HK-2 (cell line): ENCODE measurements around the gene PNLIPRP1.

Experiments used
- DNase-seq: peaks from one replicate; pipeline ENCODE4 v3.0.0-alpha.2; 2018; ENCODE audit not compliant: unreplicated experiment

Gene PNLIPRP1

DNA sequence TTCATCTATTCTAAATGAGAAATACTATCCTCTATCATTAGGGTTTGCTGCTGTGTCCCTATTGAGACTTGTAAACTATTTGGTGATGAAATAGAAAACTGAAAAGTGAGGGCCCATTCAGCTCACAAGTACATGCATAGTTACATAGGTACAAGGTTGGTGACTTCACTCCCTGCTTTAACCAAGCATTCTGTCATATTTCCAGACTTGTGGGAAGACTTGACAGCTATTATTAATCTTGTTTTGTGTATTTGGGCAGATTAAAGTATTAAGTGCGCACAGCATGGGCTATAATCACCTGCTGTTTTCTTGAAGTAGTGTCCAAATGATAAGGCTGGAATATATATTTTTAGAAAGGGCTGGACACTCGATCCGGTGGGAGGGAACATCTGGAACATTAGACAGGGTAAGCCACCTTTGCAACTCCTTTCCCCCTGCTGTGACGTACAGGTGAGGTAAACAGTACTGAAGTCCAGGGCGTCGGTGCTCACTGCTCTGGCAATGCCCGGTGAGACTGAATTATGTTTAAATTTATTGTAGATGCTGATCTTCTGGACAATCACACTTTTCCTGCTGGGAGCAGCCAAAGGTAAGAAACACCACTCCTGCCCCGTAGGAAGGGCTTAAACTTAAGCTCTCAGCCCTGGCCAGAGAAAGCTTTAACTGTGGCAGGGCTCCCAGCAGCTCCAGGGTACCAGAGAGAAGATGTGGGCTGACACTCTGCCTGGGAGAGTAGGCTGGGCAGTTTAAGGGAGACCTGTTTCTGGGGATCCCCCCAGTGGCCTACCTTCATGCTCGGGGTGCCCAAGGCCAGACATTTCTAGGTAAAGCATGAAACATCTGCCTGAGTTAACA lies at the start of gene PNLIPRP1:
PNLIPRP1 (plus strand) TSS at position 370 of the 855 bp plus-strand sequence; CDS start at position 541, 171 bp downstream.
- DNase-seq = no peak

GRCh38 chr10:116542007-116542677 lies 48.6 kb upstream of the PNLIPRP1 start:
- DNase-seq = no peak

- no peak for DNase-seq
Measured at GRCh38 chr10:116545122-116545521, 45.6 kb upstream of the PNLIPRP1 start.

DNA sequence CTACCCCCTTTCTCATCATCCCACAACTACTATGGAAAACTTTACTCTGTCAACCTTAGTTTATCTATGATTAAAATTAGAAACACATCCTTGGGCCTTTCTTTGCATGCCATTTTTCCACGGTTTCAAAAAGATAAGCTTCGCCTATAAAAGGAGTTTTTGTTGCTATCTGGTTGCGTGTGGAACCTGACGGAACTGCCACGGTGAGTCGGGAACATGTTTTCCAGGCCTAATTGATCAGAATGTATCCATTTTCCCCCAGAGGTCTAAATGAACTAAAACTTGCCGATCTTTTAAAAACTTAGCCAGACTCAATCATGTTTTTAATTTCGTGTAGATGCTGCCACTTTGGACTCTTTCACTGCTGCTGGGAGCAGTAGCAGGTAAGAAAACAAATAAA lies 45.0 kb upstream of the PNLIPRP1 start, which contains the start of gene PNLIP:
PNLIP (plus strand) TSS at position 176 of the 400 bp plus-strand sequence; CDS start at position 338, 162 bp downstream.
- no peak for DNase-seq

GRCh38 chr10:116548301-116548700 lies 42.5 kb upstream of the PNLIPRP1 start:
- DNase-seq = no peak

DNA sequence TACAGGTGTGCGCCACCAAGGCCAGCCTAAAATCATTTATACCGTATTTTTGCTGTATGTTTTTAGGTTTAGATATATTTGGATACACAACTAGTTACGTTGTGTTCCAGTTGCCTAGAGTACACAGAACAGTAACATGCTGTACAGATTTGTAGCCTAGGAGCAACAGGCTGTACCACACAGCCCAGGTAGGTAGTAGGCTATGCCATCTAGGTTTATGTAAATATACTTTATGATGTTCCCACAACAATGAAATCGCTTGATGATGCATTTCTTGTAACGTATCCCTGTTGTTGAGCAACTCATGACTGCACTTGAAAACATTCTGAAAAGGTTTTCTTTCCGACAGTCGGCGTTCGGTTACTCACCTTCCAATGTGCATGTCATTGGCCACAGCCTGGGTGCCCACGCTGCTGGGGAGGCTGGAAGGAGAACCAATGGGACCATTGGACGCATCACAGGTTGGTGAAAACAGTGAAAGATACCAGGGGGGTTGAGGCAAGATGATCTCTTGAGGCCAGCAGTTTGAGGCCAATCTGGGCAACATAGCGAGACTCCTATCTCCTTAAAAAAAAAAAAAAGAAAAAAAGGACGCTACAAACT lies 37.3 kb upstream of the PNLIPRP1 start:
- no peak for DNase-seq

DNA sequence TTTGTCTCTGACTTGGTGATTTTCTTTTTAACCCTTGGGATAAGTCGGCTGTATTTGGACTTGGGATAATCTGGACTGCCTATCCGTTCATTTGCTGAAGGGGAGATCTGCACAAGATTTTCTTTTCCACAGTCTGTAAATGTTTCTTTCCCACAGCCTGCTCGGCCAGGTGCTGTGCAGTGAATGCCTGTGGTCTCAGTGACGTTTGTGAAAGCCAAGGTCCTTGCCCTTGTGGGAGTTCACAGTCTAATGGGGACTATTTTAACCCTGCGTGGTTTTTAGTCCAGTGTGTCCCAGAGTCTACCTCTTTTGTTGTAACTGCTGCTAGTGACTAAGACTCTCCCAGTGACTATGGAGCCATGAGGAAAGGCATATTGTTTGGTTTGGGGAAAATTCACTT lies 36.1 kb upstream of the PNLIPRP1 start:
- no peak for DNase-seq

- DNase-seq = no peak
Measured at GRCh38 chr10:116555880-116556279, 34.9 kb upstream of the PNLIPRP1 start.

DNA sequence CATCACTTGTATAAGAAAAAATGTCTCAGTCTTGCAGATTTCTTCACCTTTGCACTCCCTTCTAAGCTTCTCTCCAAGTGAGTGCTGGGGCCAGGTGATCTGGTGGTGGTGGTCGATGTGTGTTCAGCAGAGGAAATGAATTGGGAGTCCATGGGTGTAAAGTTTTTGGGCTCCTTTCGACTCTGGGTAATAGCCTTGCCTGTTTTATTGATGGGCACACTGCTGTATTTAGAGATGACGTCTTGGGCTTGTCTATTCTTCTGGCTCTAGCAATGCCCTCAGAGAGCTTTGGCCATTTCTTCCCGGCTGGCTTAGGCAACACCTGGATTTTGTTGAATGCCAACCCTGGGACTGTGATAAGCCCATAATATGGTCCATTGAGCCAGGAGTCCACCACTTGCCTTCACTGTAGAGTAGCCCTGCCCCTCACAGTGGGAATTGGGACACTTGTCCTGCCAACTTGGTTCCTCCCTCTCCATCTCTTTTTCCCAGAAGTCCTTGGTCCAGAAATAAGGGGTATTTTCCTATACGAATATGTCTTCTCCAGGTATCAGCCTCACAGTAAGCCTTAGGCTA lies 33.4 kb upstream of the PNLIPRP1 start:
- no peak for DNase-seq

DNA sequence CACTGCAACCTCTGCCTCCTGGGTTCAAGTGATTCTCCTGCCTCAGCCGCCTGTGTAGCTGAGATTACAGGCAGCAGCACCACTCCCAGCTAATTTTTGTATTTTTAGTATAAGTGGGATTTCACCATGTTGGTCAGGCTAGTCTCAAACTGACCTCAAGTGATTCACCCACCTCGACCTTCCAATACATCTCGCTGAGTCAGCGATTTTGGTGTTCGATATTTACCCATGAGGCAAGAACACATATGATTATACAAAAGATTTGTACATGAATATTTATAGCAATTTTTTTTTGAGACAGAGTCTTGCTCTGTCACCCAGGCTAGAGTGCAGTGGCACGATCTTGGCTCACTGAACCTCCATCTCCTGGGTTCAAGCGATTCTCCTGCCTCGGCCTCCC lies 25.2 kb upstream of the PNLIPRP1 start:
- no peak for DNase-seq

DNA sequence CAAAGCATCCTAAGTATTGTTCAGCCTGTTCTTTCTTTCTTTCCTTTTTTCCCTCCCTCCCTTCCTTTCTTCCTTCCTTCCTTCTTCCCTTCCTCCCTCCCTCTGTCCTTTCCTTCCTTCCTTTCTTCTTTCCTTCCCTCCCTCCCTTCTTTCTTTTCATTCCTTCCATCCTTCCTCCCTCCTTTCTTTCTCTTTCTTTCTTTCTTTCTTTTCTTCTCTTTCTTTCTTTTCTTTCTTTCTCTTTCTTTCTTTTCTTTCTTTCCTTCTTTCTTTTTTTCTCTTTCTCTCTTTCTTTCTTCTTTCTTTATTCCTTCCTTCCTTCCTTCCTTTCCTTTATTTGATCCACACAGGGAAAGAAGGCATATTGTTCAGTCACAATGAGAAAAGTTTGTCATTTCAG lies 23.8 kb upstream of the PNLIPRP1 start:
- DNase-seq = no peak

GRCh38 chr10:116567335-116567734 lies 23.4 kb upstream of the PNLIPRP1 start:
- DNase-seq = no peak

- DNase-seq = no peak
Measured at GRCh38 chr10:116574797-116575196, 16.0 kb upstream of the PNLIPRP1 start.

DNA sequence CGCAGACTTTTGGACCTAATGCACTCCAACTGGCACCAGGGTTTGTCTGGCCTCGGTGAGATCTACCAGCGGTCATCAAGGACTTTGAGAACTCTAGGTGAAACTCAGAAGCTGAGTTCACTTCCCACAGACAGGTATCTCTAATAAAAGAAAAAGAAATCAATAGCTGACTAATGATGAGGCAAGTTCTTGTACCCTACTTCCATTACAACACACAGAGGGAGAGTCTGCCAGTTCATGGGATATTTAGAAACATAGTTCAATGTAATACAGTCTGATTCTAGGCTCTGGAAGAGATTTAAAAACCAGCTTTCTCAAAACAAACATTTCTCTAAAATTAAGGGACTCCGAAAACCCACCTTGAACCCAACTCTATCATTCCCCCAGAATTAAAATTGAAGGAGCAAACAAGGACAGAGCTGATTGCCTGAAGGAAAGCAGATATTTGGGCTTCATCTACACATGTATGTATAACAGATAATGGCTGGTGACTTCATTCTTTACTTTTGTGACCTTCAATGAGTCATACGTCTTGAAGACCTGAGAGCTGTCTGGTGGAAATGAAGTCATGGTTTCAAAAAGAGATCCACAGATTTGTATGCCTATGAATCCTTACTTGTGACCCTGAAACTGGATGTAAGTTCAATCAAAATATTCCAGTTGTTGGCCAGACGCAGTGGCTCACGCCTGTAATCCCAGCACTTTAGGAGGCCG lies 2.7 kb upstream of the PNLIPRP1 start:
- DNase-seq = no peak

- no peak for DNase-seq
Measured at GRCh38 chr10:116588995-116589394, 1.8 kb upstream of the PNLIPRP1 start.

DNA sequence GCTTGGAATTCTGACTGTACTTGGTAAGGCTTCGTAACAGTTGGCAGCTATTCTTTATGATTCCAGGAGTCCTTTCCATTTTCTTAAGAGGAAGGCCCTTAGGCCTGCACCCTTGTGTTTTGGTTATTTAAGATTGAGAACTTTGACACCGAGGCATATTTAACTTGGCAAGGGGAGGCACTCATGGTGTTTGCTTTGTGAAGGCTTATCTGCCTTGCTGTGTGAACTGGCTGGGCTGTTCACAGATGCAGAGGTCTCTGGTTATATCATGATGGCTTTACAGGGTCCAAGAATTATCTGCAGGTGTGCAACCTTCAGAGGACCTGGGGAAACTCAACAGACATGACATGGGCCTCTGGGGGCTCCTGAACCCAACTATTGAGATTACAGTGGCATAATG lies 833 bp upstream of the PNLIPRP1 start:
- DNase-seq = no peak

DNA sequence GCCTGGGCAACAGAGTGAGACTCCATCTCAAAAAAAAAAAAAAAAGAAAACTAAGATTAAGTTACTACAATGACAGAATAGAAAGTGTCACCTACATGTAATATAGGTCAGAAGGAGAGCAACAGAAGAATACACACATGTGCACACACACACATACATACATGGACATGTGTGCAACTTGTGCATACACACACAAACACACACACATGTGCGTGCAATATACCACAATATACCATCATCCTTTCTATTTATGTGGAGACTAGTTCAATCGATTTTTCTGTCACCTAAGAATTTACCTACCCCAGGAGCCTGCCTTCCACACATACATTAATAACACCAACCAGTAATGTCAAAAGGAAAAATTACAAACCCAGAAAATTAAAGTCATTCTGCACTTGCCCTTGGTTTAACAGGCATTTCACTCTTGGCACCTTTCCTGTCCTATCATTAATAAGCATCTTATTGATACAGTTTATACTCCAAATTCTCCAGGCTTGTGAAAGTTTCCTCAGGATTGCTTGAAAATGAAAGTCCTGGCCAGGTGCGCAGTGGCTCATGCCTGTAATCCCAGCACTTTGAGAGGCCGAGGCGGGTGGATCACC lies 2.5 kb downstream of the PNLIPRP1 start:
- no peak for DNase-seq

GRCh38 chr10:116594525-116595035 lies 3.8 kb downstream of the PNLIPRP1 start:
- no peak for DNase-seq

- DNase-seq = no peak
Measured at GRCh38 chr10:116596062-116596461, 5.3 kb downstream of the PNLIPRP1 start.

- no peak for DNase-seq
Measured at GRCh38 chr10:116597543-116597942, 6.8 kb downstream of the PNLIPRP1 start.

GRCh38 chr10:116598329-116598728 lies 7.6 kb downstream of the PNLIPRP1 start:
- no peak for DNase-seq
